ENCODE results near the gene SLC22A7. TPM values are rescaled to one million over a fixed set of nuclear protein-coding genes. Genes with fewer than 3 reads are reported as not detected.
A peak's percentile ranks its signal among the peaks of the same experiment; 100 is the strongest.
"Not testable (repeated sequence)": the region's sequence is repeated elsewhere in the genome, so short reads cannot be mapped to it uniquely, and the experiment has no call there.

Gene SLC22A7
- polyA plus RNA-seq, 4 donors = 0.30 to 2.0 (median 0.99) TPM

DNA sequence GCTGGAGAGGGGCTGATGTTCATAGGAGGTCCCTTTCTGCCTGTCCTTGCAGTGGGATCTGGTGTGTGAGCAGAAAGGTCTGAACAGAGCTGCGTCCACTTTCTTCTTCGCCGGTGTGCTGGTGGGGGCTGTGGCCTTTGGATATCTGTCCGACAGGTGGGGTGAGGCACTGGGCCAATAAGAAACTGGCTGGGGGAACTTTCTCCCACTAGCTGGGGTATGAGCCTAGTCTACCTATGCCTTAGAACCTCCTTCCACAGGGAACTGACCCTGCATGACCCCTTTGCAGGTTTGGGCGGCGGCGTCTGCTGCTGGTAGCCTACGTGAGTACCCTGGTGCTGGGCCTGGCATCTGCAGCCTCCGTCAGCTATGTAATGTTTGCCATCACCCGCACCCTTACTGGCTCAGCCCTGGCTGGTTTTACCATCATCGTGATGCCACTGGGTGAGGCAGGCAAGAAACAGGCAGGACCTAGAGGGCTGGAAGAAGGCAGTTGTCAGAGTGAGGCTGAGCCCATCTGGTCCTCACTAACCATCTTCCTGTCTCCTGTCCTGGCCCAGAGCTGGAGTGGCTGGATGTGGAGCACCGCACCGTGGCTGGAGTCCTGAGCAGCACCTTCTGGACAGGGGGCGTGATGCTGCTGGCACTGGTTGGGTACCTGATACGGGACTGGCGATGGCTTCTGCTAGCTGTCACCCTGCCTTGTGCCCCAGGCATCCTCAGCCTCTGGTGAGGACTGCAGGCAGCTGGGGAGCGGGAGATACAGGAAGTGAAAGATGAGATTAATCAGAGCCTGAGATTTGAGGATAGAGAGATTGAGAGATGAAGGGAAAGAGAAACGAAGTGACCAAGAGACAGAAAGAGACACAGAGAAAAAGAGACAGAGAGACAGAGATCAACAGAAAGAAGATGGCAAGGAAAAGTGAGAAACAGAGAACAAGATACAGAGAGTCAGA lies 1.6 kb downstream of the SLC22A7 start:
- no peak for DNase-seq (ENCODE audit: low read depth in 4 of 4, low spot score in 2 of 4)

DNA sequence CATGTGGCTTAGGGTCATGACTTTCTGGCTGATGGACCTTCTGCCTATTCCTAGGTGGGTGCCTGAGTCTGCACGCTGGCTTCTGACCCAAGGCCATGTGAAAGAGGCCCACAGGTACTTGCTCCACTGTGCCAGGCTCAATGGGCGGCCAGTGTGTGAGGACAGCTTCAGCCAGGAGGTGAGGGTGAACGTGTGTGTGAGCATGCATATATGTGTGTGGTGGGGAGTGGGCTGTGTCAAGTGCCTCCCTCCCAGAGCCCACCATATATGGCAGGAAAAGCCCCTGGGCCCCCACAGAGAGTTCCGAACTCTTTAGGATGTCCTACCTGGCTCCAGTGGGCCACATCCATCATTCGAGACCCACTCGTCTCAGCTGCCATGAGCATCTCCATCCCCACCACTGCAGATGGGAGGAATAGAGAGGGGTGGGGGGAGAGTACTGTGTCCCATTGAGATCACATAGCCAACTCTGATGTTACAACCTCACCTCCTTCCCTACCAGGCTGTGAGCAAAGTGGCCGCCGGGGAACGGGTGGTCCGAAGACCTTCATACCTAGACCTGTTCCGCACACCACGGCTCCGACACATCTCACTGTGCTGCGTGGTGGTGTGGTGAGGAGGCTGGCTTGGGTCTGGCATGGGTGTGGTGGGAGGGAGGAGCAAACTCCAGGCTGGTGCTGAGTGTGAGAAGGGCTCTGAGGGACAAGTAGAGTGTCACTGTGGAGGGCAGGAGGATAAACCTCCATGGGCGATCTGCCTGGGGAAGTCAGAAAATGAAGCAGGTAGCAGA lies 3.2 kb downstream of the SLC22A7 start:
- no peak for DNase-seq (ENCODE audit: low read depth in 4 of 4, low spot score in 2 of 4)

DNA sequence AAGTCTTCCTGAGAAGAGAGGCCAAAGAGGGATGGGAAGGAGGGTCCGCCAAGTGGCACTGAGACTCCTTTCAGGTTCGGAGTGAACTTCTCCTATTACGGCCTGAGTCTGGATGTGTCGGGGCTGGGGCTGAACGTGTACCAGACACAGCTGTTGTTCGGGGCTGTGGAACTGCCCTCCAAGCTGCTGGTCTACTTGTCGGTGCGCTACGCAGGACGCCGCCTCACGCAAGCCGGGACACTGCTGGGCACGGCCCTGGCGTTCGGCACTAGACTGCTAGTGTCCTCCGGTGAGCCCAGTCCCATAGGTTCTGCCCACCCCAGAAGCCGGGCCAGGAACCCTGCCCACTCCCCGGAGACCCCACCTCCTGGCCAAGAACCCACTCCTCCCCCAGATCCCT lies 4.1 kb downstream of the SLC22A7 start:
- DNase-seq (ENCODE audit: low read depth in 4 of 4, low spot score in 2 of 4) = no peak

DNA sequence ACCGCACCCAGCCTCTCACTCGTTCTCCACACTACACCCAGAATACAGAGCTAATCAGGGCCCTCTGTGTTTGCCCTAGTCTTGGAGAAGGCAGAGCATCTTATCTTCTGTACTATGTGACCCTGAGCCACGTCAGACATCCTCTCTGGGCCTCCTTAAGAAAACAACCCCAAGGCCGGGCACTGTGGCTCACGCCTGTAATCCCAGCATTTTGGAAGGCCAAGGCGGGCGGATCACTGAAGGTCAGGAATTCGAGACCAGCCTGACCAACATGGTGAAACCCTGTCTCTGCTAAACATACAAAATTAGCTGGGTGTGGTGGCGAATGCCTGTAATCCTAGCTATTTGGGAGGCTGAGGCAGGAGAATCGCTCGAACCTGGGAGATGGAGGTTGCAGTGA lies 4.9 kb downstream of the SLC22A7 start:
- not testable (repeated sequence) for DNase-seq (ENCODE audit: low read depth in 4 of 4, low spot score in 2 of 4)

DNA sequence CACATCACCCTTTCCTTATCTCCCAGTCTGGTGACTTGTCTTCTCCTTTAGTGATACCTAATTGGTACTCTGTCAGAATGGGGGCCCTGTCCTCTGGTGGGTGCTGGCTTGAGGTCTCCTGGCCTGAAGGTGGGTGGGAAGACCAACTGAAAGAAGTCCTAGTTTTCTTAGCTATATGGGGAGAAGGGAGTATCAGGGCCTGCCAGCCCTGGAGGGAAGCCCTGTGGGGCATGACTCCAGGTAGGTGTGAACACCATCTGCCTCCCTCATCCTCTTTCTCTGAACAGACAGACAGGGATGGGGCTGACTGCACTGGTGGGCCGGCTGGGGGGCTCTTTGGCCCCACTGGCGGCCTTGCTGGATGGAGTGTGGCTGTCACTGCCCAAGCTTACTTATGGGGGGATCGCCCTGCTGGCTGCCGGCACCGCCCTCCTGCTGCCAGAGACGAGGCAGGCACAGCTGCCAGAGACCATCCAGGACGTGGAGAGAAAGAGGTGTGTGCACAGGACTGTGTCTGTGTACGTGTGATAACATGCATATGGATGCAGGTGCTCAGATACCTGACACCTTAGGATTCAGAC lies 5.8 kb downstream of the SLC22A7 start:
- DNase-seq (ENCODE audit: low read depth in 4 of 4, low spot score in 2 of 4) = no peak

DNA sequence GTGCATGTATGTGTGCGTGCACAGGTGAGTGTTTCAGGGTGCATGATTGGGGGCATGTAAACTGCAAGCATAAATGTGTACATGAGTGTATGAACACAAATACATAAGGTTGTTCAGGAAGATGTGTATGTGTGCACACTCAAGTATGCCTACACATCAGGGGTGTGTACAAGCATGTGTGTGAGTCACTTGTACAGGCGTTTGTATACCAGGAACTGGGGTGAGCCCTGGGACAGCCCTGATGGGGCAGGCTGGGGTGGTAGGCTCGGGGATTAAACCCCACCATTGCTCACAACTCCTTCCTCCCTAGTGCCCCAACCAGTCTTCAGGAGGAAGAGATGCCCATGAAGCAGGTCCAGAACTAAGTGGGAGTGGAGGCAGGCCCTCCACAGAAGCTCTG lies 6.3 kb downstream of the SLC22A7 start:
- no peak for DNase-seq (ENCODE audit: low read depth in 4 of 4, low spot score in 2 of 4)

DNA sequence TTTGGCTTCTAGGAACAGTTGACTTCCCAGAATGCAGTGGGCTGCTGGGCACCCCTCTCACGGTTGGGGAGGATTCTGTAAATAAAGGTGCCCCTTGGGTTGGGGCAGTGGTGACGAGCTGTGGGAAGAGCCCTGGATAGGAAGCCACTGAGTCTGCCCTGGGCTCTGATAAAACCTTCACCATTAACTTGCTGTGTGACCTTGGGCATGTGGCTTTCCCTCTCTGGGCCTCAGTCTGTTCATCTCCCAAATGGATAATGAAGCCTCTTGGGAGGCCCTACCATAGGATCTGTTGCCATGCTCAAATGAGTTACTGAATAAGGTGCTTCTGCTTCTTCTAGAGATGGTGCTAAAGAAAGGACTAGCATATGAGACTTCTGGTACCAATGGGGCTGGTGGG lies 6.8 kb downstream of the SLC22A7 start:
- DNase-seq (ENCODE audit: low read depth in 4 of 4, low spot score in 2 of 4) = no peak

DNA sequence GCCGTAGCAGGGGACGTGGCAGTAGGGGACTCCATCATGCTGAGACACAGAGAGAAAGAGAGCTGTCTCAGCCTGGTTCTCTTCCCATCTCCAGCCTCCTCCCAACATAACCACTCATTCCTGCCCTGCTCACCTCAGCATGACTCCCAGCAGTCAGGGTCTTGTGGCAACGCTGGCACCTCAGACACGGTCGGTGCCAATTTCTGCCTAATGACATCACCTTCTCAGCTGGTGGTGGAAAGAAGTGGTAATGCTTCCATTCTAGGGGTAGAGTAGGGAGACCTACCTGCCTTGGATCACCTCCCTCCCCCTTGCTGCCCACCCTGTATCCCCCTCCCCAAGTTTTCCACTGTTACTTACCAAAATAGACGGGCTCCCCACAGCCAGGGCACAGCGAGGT lies 8.0 kb downstream of the SLC22A7 start:
- DNase-seq (ENCODE audit: low read depth in 4 of 4, low spot score in 2 of 4) = no peak

DNA sequence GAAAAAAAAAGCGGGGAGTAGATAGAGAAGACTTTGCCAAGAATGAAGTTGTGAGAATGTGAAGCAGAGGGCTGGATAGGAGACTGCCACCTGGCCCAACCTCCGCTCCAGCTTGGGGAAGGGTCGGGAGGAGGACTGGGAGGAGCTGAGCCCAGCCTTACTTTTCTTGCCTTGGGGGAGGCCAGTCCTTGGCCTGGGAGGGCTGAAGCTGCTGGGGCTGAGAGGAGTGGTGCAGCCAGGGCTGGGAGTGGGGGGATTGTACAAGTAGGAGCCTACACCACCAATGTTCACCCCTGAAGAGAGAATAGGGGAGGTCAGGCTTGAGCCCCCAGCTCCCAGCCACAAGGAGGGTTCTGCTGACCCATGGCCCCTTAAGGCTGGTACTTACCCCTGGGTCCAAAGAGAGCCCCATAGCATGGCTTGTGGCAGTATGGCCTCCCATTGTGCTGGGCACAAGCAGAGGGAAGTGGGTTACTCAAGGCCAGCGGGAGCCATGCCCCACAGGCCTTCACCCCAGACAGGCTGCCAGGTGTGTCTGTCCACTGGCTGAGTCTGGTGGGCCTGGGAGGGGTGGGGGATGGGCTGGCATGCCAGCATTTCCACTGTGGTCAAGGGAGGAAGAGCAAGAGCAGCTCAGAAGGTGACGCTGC lies 9.5 kb downstream of the SLC22A7 start:
- no peak for DNase-seq (ENCODE audit: low read depth in 4 of 4, low spot score in 2 of 4)

DNA sequence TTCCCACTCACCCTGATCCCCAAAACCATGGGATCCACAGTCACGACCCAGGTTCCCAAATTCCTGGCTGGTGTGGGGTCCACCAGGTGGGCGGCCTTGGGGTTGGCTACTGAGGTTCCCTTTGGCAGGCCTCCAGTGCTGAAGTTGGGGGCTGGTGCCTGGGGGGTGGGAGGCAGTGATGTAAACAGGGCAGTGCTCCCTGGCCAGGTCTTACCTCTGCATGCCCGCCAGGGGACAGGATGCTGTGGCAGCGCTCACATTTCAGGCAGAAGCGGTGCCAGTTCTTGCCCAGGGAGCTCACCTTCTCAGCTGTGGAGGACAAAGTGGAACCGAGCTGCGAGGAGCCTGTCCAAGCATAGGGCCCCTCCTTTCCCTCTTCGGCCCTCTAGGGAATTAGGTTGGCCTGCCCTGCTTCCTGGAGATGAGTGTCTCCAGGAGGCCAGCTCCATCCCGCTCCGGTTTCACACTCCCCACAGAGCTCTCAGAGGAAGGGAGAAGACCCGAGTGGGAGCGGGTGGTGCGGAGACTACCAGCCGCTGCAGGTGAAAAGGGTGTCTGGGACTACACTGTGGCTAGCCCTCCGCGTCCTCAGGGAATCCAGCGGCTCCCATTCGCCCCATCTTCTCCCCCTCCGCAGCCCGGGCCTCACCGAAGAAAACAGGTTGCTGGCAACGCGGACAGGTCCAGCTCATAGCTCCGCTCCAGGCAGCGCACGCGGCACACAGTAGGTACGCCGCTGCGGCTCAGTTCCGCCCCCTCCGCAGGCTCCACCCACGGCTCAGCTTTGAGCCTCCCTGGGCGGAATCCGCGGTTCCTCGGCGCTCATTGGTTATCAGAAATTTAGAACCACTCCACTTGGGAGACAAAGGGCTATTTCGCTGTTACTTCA lies 10.3 kb downstream of the SLC22A7 start, which contains the start of gene CRIP3:
TSS of gene CRIP3 (minus strand) at position 726 of the 889 bp plus-strand sequence. CDS start at position 692, 34 bp downstream.
- DNase-seq (ENCODE audit: low read depth in 4 of 4, low spot score in 2 of 4) = peak in 1 of 4 donors; percentile 19

DNA sequence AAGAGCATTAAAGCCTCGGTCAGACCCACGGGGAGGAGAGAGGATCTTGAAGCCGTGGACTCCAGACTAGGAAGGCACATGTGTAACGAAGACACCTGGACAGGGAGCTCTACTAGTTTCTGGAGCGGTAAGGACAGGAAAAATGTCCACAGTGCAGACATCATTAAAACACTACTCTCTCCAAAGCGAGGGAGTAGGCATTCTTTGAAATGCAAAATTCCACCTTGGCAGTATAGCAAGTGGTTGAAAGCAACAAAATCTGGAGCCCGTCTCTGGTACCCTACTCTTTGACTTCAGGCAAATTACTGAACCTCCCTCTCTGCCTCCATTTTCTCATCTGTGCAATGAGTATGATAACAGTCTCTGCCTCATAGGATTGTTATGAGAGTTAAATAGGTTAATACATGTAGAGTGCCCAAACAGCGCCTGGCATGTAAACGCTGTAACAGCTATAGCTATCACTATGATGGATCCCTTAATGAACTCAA lies 11.0 kb downstream of the SLC22A7 start:
- DNase-seq (ENCODE audit: low read depth in 4 of 4, low spot score in 2 of 4) = peak in 1 of 4 donors; percentile 15

DNA sequence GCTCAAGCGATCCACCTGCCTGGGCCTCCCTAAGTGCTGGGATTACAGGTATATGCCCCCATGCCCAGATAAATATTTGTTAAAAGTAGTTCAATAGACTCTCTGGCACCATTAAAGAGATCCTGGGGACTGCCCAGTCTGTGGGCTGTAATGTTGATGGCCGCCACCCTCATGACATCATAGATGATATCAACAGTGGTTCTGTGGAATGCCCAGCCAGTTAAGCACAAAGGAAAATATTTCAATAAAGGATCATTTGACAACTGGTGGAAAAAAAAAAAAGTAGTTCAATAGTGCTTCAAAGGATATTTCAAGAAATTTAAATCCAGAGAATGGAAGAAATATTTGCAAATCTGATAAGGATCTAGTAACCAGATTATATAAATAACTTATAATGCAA lies 12.1 kb downstream of the SLC22A7 start:
- DNase-seq (ENCODE audit: low read depth in 4 of 4, low spot score in 2 of 4) = no peak

DNA sequence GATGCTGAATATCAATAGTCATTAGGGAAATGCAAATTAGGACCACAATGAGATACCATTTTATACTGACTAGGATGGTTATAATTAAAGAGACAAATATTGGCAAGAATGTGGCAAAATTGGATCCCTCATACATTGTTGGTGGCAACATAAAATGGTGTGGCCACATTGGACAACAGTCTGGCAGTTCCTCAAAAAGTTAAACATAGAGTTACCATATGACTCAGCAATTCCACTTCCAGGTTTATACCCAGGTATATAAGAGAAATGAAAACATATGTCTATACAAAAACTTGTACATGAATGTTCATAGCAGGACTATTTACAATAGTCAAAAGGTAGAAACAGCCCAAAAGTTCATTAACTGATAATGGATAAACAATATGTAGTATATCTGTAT lies 12.6 kb downstream of the SLC22A7 start:
- DNase-seq (ENCODE audit: low read depth in 4 of 4, low spot score in 2 of 4) = no peak

DNA sequence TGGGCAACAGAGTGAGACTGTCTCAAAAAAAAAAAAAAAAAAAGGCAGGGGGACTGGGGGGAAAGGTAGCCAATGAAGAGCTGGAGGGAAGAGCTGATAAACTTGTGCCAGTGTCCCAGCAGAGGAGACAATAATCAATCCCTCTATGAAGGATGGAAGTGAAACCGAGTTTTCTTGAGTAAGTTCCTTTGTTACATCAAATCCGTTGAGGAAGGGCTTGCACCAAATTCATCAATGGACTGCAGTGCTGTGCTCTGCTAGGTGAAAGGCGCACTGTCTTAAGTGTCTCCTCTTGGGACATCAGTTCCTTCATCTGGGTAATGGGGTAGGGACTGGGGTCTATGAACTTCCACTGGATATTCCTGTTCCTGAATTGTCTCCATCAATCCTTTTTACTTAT lies 13.6 kb downstream of the SLC22A7 start:
- DNase-seq (ENCODE audit: low read depth in 4 of 4, low spot score in 2 of 4) = no peak

DNA sequence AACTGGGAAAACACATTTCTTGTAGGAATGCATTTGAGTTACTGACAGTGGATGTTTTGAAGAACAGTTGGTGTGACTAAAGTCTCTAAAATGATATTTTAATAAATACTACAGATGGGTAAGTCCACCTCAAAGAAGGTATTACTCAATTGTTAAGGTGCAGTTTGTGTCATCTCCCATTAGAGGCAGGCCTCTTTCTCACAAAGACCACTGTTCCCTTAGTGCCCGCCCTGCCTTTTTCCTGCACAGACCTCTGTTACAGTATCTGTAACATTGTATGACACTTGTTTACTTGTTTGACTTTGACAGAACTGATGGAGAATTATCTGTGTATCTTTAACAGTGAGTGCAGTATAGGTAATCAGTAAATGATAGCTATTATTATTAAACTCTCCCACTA lies 15.8 kb downstream of the SLC22A7 start:
- no peak for DNase-seq (ENCODE audit: low read depth in 4 of 4, low spot score in 2 of 4)

DNA sequence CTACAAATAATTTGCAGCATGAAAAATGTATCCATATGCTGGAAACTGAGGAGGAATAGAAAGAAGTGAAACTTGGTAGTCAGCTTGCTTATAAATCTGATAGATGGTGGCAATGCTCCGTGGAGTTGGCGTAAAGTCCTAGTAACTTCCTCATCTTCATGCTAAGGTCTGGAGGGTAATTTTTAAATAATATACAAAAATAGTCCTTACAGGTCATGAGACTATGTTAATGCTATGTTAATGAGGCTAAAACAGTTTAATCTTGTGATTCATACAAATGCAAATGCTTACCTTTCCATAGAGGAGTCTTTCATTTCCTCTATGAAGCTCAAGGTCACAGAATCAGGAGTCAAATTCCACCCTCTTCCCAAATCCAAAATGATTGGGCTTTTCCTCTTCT lies 20.0 kb downstream of the SLC22A7 start:
- no peak for DNase-seq (ENCODE audit: low read depth in 4 of 4, low spot score in 2 of 4)

DNA sequence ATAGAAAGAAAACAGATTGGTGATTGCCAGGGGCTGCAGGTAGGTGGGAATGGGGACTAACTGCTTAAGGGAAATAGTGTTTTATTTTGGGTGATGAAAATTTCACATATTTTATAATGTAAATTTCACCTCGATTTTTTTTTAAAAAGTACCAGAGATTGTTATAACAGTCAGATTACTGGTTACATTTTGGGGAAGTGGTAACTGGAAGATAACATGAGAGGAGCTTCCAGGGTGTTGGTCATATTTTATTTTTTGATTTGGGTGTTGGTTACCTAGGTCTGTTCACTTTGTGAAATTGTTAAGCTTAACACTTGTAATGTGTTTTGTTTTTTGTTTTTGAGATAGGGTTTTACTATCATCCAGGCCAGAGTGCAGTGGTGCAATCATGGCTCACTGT lies 27.8 kb downstream of the SLC22A7 start:
- DNase-seq (ENCODE audit: low read depth in 4 of 4, low spot score in 2 of 4) = no peak

DNA sequence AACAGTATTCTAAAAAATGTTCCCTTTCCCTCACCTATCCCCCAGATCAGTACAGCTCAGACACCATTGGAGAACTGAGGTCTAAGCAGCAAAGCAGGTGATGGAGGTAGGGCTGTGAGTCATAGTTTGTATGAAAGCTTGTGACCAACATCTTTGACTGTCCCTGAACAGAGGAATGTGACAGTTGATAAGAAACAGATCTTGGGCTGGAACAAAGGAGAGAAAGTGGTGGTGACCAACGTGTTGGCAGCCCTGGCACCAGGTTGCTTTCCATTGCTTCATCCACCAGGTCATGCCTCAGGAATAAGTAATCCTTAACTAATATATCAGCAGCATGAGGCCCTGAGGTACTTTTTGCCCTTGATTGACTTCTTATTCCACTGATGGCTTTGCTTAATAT lies 30.5 kb downstream of the SLC22A7 start:
- DNase-seq (ENCODE audit: low read depth in 4 of 4, low spot score in 2 of 4) = no peak

DNA sequence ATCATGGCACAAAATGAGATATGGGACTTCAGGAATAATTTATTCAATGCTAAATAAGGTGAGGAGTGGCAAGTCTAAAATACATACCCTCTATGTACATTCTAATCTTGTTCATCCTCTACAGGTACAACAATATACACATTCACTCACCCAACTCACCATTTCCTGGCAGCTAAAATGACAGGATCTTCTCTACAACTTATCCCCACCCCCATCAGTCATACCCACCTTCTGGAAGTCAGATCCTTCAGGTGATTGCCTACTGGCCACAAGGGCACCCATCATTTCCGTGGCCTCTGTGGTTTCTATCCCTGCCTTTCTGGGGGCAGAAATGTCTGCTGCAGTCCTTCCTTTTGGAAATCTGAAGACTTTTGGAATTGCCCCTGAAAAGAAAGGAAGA lies 33.4 kb downstream of the SLC22A7 start:
- DNase-seq (ENCODE audit: low read depth in 4 of 4, low spot score in 2 of 4) = no peak

DNA sequence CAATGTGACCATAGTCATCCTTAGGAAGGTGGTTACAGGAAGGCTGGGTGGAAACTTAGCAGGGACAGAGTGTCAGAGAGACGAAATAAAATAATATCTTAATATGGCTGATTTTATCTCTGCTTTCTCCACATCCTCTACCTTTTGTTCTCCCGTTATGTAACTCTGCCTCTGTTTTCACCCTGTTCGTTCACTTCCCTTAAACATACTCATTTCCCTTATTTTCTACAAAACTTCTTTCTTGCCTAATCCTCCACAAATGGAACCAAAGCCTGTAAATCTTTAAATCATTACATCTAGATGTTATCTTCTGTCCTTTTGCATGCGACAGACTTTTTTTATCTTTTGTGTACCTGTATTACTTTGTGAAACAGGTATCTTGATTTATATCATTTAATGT lies 33.8 kb downstream of the SLC22A7 start:
- DNase-seq (ENCODE audit: low read depth in 4 of 4, low spot score in 2 of 4) = no peak
